Nephron progenitor cell (in vitro differentiated cells): ENCODE data around the gene MECP2.
"Not testable (repeated sequence)": the region's sequence is repeated elsewhere in the genome, so short reads cannot be mapped to it uniquely, and the experiment has no call there.

Experiments used
- DNase-seq: peaks from one replicate; pipeline ENCODE4 v3.0.0; 2021
- H3K27ac Mint-ChIP-seq: 2 replicates; pipeline ENCODE4 v1.8.0; 2021; ENCODE audit warnings: mild to moderate bottlenecking, moderate library complexity, mixed read lengths
- H3K27me3 Mint-ChIP-seq: 2 replicates; pipeline ENCODE4 v1.8.0; 2021; ENCODE audit warnings: mild to moderate bottlenecking, low read depth, mixed read lengths; ENCODE audit not compliant: poor library complexity
- H3K36me3 Mint-ChIP-seq: 2 replicates; pipeline ENCODE4 v1.8.0; 2021; ENCODE audit warnings: low read depth, mixed read lengths
- H3K4me1 Mint-ChIP-seq: 2 replicates; pipeline ENCODE4 v1.8.0; 2021; ENCODE audit warnings: mixed read lengths
- H3K4me3 Mint-ChIP-seq: 2 replicates; pipeline ENCODE4 v1.8.0; 2021; ENCODE audit warnings: mild to moderate bottlenecking, moderate library complexity, mixed read lengths
- H3K9me3 Mint-ChIP-seq: 2 replicates; pipeline ENCODE4 v1.8.0; 2021; ENCODE audit warnings: mild to moderate bottlenecking, moderate library complexity, mixed read lengths
- TF ChIP-seq, protein P1 (sequence below): fragments of 200-600 bp; sonication (generic); IDR thresholded peaks from 2 replicates; pipeline ENCODE4 v1.5.0; 2021; ENCODE audit warnings: antibody characterized with exemption

Gene MECP2

DNA sequence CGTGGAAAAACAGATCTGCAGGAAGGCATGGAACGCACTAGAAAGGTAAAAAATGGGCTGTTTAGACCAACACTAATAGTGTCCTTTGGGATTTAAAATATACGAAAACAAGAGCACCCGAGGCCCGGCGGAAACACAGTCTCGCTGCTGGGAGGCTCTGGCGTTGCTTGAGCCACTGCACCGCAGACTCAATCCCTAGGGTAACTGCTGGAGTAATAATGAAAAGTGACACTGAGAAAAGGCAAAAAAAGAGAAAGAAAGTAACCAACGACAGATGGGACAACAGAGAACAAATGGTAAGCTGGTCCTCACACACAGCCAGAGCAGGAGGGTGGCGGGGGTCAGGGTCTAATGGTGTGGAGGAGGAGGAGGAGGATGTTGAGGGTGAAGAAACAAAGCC is 93.2 kb downstream of the MECP2 start:
- no peaks in the 10 kb centered on the region for H3K27me3 Mint-ChIP-seq
- TF ChIP-seq, protein P1, sequence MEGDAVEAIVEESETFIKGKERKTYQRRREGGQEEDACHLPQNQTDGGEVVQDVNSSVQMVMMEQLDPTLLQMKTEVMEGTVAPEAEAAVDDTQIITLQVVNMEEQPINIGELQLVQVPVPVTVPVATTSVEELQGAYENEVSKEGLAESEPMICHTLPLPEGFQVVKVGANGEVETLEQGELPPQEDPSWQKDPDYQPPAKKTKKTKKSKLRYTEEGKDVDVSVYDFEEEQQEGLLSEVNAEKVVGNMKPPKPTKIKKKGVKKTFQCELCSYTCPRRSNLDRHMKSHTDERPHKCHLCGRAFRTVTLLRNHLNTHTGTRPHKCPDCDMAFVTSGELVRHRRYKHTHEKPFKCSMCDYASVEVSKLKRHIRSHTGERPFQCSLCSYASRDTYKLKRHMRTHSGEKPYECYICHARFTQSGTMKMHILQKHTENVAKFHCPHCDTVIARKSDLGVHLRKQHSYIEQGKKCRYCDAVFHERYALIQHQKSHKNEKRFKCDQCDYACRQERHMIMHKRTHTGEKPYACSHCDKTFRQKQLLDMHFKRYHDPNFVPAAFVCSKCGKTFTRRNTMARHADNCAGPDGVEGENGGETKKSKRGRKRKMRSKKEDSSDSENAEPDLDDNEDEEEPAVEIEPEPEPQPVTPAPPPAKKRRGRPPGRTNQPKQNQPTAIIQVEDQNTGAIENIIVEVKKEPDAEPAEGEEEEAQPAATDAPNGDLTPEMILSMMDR: no peak
- H3K36me3 Mint-ChIP-seq: peaks cover 32% of the 10 kb centered on the region
- H3K4me1 Mint-ChIP-seq: peaks cover 57% of the 10 kb centered on the region
- peaks cover 72% of the 10 kb centered on the region for H3K9me3 Mint-ChIP-seq
- H3K4me3 Mint-ChIP-seq: no peak overlapping the region
- peak overlapping the region; percentile 44 for H3K27ac Mint-ChIP-seq
- no peak for DNase-seq

DNA sequence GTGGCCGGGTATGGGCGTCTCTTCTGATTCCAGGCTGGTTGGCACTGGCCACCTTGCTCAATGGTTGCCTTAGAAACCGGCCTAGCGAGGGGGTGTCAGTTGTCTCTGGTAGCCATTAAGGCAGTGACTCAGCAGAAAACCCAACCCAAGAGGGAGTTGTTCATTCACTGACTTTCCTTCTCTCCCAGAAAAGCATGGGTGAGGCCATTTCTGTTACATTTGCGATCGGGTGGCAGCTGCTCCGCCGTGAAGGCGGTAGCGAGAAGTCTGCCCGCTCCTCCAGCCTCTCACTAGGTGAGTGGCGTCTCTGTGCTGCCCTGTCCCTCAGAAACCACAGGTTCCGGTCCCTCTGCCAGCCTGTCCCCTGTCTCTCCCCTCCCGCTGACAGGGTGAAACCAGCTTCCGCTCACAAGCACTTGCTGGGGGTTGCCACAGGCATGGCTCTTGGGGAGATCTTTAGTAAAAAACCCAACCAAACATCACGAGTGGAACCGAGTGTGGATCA is 95.2 kb downstream of the MECP2 start:
- TF ChIP-seq, protein P1: no peak
- H3K27me3 Mint-ChIP-seq: no peaks in the 10 kb centered on the region
- H3K9me3 Mint-ChIP-seq: peaks cover 65% of the 10 kb centered on the region
- peaks cover 52% of the 10 kb centered on the region for H3K4me1 Mint-ChIP-seq
- H3K4me3 Mint-ChIP-seq: no peak overlapping the region
- peak overlapping the region; percentile 98 for H3K27ac Mint-ChIP-seq
- no peak for DNase-seq
- H3K36me3 Mint-ChIP-seq: peaks cover 21% of the 10 kb centered on the region

DNA sequence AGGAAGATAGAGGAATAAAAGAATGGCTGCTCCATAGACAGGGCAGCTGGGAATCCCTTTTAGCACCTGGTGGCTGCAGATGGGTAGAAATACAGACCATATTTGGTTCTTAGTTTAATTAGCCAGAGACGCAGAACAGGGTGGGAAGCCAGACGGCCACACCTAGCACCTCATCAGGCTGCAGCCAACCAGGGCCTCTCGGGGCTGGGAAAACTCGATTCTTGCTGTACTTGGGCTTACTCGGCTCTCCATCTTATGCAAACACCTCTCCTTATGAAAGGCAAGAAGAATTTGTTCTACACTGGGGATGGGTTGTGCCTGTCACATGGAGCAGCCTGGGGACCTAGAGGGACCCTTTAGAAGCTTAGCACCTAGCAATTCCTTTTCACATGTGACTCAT is 97.5 kb downstream of the MECP2 start:
- DNase-seq: no peak
- Mint-ChIP-seq H3K27ac (peak overlapping the region; percentile 89), H3K4me1 (peaks cover 46% of the 10 kb centered on the region), H3K27me3 (no peaks in the 10 kb centered on the region), H3K4me3 (no peak overlapping the region), H3K36me3 (peaks cover 14% of the 10 kb centered on the region), H3K9me3 (peaks cover 75% of the 10 kb centered on the region)
- TF ChIP-seq, protein P1: no peak

DNA sequence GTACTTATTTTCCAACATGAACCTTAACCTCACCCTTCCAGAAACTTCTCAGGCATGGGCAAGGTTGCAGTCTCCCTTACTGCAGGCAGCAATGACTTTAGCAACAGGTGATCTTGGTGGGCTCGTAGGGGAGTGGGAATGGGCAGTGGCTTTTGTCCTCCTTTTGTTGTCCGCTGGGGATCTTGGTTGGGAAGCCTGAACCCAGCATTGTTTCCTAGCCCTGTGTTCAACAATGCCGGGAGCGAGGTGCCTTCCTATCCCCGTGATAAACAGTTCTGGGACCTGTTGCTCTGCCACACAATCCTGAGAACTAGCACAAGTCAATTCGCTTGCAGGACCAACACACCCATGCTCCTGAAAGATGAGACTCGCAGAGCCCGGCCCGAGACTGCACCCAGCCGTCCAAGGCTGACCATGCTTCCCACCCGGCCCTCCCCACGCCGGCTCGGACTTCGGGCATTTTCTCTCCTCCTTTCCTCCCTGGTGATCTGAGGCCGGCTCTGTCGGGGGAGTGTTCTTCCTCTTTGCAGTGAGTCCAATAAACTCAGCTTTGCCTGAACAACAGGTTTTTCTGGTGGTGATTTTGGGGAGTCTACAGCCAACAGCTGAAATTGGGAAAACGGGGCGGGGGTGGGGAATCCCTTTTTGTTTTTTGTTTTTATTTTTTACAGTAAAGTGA is 98.0 kb downstream of the MECP2 start:
- peak overlapping the region; percentile 89 for H3K27ac Mint-ChIP-seq
- no peak for DNase-seq

DNA sequence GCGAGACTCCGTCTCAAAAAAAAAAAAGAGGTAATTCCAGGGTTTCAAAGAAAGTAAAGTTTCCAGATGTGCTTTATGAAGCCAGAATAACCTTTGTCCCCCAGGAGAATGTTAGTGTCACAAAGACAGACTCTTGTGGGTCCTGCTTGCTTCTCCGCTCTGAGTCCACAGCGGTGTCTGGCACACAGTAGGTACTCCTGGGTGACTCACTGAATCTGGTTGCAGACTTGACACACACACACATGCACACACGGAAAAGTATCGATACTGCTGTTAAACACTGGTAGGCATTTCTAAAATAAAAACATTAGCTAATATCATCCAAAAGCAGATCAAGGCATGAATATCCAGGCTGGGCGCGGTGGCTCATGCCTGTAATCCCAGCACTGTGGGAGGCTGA is 102.0 kb downstream of the MECP2 start:
- peaks cover 75% of the 10 kb centered on the region for H3K9me3 Mint-ChIP-seq
- H3K4me1 Mint-ChIP-seq: peaks cover 26% of the 10 kb centered on the region
- H3K36me3 Mint-ChIP-seq: no peaks in the 10 kb centered on the region
- H3K27ac Mint-ChIP-seq: no peak overlapping the region
- peaks cover 3% of the 10 kb centered on the region for H3K27me3 Mint-ChIP-seq
- H3K4me3 Mint-ChIP-seq: no peak overlapping the region
- TF ChIP-seq, protein P1: no peak
- DNase-seq: no peak

More for the DNA sequence above, 98.0 kb downstream of the MECP2 start:
- peaks cover 75% of the 10 kb centered on the region for H3K9me3 Mint-ChIP-seq
- peaks cover 13% of the 10 kb centered on the region for H3K36me3 Mint-ChIP-seq
- TF ChIP-seq, protein P1: no peak
- H3K4me3 Mint-ChIP-seq: no peak overlapping the region
- H3K27me3 Mint-ChIP-seq: no peaks in the 10 kb centered on the region
- peaks cover 41% of the 10 kb centered on the region for H3K4me1 Mint-ChIP-seq

DNA sequence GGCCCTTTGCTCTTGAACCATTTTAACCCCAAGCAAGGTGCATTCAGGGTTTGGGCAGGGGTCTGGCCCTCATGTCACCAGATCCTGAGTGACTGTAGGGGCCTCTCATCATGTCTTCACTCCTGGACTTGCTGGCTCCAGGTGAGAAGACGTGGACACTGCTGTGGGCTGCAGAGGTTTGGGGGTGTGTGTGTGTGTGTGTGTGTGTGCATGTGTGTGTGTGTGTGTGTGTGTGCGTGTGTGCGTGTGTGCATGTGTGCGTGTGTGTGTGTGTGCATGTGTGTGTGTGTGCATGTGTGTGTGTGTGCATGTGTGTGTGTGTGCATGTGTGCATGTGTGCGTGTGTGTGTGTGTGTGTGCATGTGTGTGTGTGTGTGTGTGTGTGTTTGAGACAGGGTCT is 103.1 kb downstream of the MECP2 start:
- not testable (repeated sequence) for H3K4me3 Mint-ChIP-seq, DNase-seq, H3K36me3 Mint-ChIP-seq, H3K27ac Mint-ChIP-seq, H3K27me3 Mint-ChIP-seq
- Mint-ChIP-seq H3K4me1 (peaks cover 23% of the 10 kb centered on the region), H3K9me3 (peaks cover 74% of the 10 kb centered on the region)
